NOMO-1 treated with dmso at 0.1 percent for 144 hours (cell line): Measurements from ENCODE around the gene AGBL4.

Experiments
- DNase-seq: peaks from one replicate; lab custom pipeline; 2025; ENCODE audit not compliant: unreplicated experiment; lab: John Stamatoyannopoulos, UW

Gene AGBL4

GRCh38 chr1:49197081-49197480 lies 826.7 kb downstream of the AGBL4 start:
- no peak for DNase-seq

GRCh38 chr1:49190138-49190537 lies 833.6 kb downstream of the AGBL4 start:
- no peak for DNase-seq

DNA sequence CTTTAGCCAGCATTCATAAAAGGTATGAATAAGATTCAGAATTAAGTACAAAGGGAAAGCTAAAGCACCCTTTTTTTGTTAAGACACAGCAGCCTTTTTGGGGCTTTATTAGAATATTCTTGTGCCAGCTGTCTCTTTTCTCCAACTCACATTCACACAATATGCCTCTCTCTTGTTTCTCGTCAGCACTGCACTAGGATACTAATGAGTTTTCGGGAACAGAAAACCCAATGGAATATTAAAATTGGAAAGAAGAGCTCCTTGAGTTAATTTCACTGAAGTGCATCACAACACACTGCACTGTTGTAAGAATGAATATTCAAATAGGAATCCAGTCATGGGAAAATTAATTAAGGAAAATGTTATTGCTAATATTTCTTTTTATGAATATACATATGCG lies 836.7 kb downstream of the AGBL4 start:
- DNase-seq = no peak

DNA sequence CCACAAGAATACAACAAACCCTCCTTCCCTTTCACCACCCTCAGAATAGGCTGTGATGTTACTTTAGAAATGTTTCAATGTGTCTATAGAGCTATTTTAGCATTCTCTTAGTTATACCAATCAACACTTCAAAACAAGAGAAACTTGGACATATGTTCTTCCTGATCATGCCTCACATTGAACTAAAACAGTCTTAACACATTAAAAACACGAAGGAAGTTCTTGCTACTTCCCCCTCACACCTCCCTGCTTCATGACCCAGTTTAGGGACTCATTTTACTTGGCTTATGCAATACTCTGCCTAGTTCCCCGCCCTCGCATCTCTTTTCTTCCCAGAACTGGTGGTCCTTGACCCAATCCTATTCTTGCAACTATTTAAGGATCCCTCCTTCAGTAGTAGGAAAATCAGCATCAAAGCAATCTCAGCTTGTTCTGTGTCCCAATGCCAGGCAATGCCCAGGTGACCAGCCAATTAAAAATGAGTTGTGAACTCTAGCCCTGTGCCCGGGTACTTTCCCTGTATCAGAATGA lies 838.2 kb downstream of the AGBL4 start:
- no peak for DNase-seq

- DNase-seq = no peak
Measured at GRCh38 chr1:49183489-49183888, 840.3 kb downstream of the AGBL4 start.

DNA sequence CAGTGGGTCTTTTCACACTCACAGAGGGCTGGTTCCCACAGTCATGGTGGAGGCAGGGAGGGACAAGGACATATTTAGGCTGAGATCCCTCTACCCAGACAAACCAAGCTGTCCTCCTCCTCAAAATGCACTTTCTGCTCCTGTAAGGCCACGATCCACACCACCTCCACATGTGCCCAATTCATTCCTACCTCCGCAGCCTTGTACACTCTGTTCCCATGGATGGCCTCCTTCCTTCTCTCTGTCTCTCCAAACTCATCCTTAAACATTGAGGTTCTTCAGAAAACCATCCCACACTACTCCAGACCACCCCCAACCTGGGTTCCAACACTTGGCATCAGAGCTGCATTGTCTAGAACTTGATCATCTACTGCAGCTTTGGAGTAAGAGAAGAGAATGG lies 842.7 kb downstream of the AGBL4 start:
- no peak for DNase-seq

DNA sequence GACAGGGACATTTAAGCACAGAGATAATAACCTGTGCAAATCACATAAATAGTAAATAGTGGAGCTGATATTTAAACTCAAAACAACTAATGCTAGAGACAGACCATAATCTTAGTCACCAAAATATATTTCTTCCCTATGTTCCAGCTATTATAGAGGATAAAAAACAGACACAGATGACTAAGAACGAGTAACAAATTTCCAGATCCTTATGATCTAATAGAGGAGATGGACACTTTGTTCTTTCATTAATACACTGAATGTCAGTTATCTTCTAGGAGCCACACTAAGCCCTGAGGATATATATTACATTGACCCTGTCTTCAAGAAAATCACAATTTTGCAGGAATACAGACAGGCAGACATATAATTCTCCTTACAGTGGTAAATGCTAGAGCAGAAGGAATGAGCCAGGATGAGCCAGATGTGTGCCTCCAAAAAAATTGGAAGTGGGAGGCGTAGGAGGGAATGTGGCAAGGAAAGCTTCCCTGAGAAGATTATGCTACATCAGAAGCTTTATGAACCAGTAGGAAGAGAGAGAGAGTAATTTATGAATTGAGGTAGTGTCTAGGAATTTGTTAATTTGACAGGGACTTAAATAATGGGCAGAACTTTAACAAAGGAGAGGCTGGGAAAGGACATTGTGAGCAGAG lies 851.7 kb downstream of the AGBL4 start:
- DNase-seq = no peak

DNA sequence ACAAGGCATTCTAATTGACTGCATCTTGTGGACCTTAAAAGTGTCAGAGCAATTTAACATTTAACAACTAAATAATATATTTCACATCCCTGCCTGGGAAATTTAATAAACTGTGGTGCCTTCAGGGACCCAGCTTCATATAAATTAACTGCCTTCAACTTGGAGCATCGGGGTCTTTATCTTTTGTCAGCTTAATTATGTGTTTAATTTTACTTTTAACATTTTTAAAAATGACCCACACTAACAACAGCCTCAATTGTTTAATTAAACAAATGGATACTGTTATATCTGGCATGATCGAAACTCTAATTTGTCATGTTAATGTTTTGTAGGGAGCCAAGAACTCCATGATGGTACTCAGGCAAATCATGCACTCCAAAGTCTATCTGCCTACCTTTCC lies 857.7 kb downstream of the AGBL4 start:
- no peak for DNase-seq

DNA sequence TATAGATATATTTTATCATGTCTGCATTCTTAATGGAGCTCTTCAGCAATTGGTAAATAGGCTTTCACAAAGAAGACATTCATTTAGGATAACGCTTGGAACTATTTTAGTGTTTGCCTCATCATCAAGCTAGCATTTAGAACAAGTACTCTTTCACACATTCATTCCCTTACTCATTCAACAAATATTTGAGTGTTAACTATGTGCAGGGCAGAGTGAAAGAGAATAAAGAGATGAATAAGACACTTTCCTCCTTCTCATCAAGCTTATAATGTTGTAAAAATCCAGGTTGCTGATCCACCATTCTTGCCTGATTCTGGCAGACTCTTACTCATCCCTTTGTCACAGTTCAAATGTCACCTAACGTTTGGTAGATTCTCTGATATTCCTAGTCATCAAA lies 860.7 kb downstream of the AGBL4 start:
- no peak for DNase-seq

DNA sequence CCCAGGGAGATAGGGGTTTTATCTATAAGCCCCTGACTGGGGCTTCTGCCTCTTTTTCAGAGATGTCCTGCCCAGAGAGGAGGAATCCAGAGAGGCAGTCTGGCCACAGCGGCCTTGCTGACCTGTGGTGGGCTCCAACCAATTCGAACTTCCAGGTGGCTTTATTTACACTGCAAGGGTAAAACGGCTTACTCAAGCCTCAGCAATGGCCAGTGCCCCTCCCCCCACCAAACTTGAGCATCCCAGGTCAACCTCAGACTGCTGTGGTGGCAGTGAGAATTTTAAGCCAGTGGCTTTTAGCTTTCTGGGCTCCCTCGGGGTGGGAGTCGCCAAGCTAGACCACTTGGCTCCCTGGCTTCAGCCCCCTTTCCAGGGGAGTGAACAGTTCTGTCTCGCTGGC lies 863.1 kb downstream of the AGBL4 start:
- DNase-seq = no peak

DNA sequence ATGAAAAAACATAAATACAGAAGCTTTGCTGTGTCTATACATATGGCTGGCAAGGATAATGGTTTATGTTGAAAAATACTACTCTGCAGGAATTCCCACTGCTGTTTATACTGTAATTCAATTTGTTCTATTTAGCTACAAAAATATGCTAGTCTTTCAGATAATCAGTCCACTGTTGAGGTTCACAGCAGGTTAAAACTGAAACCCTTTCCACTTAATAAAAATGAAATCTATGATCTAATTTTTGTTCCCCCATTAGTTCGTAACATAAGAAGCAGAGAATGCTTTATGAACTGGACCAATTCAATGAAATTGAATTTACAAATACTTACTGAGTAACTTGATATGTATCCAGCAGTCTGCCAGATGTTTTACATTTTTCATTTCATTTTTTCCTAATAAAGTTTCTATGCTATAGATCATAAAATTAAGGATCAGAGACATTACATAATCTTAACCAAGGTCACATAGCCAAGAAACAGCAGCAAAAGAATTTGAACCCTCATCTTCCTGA lies 887.0 kb downstream of the AGBL4 start:
- no peak for DNase-seq

- no peak for DNase-seq
Measured at GRCh38 chr1:49125746-49126145, 898.0 kb downstream of the AGBL4 start.

DNA sequence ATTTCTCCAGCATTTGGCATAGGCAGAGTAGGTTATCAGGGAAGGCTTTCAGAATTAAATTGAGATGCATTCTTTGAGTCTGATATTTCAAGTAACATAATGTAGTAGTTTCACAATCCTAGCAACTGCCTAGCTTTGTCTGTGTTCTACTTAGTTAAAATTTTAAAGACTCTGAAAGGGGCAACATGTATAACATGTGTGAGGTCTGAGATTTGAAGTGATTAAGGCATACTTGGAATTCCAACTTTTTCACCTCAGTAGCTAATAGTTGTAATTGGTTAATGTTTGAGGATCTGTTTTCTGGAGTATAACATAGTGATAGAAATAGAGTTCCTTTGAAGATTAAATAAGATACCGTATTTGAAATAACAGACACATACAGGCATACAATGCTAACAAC lies 911.8 kb downstream of the AGBL4 start:
- DNase-seq = no peak

DNA sequence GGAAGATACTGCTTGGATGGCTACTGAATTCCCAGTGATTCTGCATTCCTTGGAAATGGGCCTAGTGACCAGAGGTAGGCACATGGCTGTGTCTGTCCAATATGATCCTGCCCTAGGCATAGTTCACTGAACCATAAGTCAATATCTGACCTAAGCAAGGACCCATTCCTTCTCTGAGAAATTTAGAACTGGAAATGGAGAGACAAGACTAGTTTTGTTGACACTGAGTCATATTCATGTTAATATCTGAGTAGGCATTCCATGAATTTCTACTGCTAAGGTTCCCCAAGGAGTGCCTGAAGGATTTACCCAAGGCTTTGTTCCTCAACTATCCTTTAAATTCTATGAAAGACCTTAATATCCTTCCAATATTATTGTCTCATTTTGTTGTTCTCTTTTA lies 917.3 kb downstream of the AGBL4 start:
- no peak for DNase-seq

DNA sequence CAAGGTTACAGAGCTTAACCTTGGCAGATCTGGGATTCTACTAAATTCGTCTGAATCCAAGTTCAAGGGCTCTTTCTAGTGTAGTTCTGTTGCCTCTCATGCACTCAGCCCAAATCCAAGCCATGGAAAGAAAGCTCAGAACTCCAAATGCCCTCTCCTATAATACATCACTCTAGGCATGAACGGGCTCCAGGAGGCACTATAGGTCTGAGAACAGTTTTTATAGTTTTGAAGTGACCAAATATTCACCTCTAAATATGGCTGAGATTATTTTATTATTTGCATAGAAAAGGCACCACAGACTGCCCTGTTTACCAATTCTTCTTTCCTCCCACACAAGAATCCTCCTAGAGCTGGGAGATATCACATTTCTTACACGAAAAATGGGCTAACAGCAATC lies 919.2 kb downstream of the AGBL4 start:
- DNase-seq = no peak

DNA sequence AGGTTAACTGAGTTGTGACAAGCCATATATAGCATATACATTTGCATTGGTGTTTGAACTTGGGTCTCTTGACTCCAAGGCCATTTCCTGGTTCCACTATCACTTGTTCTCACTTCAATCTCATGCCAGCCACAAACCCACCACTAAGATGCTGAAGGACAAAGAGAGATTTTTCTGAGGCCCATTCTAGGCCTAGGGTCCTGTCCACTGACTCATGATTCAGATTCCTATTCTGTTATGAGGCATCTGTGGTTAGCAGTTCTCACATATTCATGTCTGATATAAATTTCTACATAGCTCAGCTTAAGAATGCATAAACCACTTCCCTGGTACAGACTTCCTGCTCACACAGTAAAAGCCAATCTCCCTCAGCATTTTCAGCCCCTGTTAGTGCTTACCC lies 921.0 kb downstream of the AGBL4 start:
- no peak for DNase-seq

GRCh38 chr1:49098866-49099265 lies 924.9 kb downstream of the AGBL4 start:
- DNase-seq = no peak

GRCh38 chr1:49086327-49086726 lies 937.4 kb downstream of the AGBL4 start:
- no peak for DNase-seq

GRCh38 chr1:49085079-49085478 lies 938.7 kb downstream of the AGBL4 start:
- DNase-seq = no peak

GRCh38 chr1:49060766-49061165 lies 963.0 kb downstream of the AGBL4 start:
- no peak for DNase-seq

- no peak for DNase-seq
Measured at GRCh38 chr1:49059087-49059486, 964.7 kb downstream of the AGBL4 start.

DNA sequence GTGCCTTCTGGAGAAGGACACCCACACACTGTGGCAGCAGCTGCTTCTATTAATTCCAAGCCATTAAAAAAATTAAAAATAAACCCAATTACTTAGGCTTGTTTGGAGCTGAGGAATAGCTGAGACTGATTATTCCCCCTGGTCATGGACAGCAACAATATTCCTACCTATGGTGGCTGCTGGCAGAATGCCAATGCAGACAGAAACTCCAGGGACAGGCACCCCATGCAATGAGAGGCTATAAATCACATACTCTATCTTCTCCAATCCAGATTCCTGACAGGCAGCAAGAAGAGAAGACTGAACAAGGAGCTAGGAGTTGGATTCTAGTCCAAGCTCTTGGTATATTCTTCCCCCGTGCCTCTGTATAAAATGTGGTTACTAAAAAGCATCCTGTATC lies 971.7 kb downstream of the AGBL4 start:
- DNase-seq = no peak

GRCh38 chr1:49051647-49052046 lies 972.1 kb downstream of the AGBL4 start:
- DNase-seq = no peak
